HL-60/S4 (cell line): Measurements from ENCODE around the gene FHIT.

Source experiments
- in situ Hi-C: fragments of 300-500 bp; cut with MboI; formaldehyde crosslinking; loops from 2 replicates; pipeline ENCODE4 v1.14.3; 2022; ENCODE audit warnings: low sequenced_read_pairs

Gene FHIT

GRCh38 chr3:60779637-60780036, 471.6 kb downstream of the FHIT start:
- in situ Hi-C loops: no loop called here

- in situ Hi-C loops: no loop called here
Observed at GRCh38 chr3:60775985-60776384, 475.3 kb downstream of the FHIT start.

- in situ Hi-C loops: no loop called here
Observed at GRCh38 chr3:60774617-60775016, 476.6 kb downstream of the FHIT start.

DNA sequence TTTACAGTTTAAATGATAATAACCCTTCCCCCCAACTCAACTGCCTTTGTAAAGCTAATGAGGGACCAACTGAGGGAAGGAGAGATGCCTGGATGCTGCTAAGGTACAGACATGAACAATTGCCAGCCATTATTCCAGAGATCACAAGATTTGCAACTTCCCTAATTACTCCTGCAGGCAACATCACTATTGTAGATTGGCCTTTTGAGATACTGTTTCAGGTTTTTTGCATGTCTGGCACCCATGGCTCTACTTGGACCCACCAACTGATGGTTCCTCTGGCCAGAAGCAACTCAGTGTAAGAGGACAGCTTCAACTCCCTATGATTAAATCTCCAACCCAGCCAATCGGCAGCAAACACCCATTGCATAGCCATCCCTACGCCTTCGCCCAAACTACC, 478.7 kb downstream of the FHIT start:
- in situ Hi-C loops: no loop called here

DNA sequence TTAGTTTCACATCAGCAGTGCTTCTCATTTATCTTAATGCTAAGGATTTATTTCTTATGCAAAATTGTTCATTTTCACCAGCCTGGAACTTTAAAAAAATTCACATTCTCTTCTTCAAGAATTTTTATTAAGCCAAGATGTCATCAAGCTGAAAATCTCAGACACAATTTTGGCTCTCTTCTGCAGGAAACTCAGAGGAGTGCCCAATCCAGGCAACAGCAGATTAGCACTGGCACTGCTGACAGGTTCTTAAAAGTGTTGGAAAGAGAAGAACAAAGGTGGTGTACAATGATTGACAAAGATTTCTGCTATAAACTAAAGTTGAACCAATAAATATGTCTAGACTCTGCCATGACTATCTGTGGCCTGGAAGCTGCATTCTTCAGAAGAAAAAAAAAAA, 479.5 kb downstream of the FHIT start:
- in situ Hi-C loops: no loop called here

GRCh38 chr3:60770532-60770931, 480.7 kb downstream of the FHIT start:
- in situ Hi-C loops: no loop called here

DNA sequence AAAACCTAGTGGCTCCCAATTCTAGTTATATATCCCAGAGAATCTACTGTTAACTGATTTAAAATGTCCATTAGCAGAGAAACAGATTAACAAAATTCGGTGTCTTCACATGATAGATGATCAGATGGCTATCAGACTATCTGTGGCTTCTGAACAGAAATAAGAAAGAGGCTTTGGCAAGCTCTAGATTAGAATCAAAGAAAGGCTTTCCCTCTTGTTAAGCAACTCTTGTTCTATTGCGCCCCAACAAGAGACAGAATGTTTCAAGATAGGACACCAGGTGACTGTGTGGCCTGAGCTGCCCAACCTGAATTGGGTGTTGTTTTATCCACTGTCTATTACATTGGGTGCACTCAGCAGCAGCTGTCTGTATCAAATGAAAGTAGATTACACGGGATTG, 483.7 kb downstream of the FHIT start:
- in situ Hi-C loops: no loop called here

DNA sequence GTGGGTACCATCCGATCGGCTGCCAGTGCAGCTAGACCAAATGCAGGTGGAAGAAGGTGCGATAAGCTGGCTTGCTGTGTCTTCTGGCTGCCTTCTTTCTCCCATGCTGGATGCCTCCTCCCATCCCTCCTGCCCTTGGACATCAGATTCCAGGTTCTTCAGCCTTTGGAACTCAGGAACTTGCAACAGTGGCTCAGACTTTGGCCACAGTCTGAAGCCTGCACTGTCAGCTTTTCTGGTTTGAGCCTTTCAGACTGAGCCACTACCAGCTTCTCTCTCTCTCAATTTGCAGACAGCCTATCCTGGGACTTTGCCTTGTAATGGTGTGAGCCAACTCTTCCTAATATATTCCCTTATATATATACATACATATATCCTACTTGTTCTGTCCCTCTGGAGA, 485.5 kb downstream of the FHIT start:
- in situ Hi-C loops: no loop called here

DNA sequence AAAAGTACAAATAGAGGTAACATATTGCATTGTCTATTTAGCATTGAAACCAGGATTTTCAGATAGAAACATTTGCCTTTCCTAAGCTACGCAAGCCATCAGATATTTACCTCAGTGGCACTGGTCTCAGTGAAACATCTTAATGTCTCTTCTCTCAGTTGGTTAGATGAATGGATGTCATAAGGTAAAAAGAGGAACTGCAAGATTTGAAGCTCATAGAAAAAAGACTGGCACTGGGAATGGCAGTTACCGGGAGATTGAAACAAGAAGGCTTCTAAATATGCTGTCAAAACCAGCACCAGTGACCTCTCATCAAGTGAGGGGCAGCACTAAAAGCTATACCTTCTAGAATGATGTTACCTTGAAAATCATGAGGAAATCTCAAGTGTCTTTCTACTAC, 486.4 kb downstream of the FHIT start:
- in situ Hi-C loops: no loop called here

DNA sequence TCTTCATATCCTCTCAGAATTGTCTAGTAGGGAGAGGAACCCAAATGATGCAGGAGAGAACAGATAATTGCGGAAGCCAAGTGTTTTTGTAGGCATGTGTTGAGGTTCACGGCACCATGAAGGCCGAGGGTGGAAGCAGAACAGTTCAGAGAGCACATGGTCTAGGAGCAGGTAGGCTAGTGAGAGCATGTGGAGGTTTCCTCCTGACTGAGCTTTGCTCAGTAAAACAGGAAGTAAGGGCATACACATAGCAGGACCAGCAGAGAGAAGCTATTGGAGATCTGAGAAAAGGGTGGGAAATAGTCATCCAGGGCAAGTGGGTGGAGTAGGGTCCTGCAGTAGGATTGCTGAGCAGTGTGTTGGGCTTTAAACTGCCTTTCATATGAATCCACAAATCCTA, 491.1 kb downstream of the FHIT start:
- in situ Hi-C loops: no loop called here

DNA sequence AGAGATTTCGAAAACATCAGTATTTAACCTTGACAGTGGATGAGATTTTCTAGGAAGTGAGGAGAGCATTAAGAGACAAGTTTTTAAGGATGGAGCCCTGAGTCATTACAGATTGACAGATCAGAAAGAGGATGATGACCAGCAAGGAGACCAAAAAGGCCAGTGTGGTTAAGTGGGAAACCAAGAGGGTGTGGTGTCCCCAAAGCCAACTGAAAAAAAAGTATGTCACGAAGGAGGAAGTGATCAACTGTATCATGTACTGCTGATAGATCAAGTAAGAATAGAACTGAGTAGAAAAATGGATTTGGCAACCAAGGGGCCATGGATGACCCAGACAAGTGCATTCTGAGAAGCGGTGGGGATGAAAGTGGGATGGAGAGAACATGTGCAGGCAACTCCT, 491.8 kb downstream of the FHIT start:
- in situ Hi-C loops: no loop called here

DNA sequence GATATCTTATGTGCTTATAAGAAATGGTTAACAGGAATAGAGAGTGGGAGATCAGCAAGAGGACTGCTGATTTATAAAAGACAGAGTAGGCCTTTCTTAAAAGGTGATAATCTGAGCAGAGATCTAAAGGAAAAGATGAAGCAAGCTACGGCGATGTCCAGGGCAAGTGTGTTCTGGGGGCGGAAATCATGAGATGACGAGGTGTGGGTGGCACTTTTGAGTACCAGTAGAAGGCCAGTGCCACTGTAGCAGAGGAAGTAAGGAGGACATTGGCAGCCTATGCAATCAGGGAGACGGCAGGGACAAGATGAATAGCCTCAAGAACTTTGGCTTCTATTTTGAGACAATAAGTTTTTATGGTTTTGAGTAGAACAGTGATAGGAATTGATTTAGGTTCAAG, 492.4 kb downstream of the FHIT start:
- in situ Hi-C loops: no loop called here

- in situ Hi-C loops: no loop called here
Observed at GRCh38 chr3:60758171-60758570, 493.1 kb downstream of the FHIT start.

GRCh38 chr3:60757724-60758123, 493.5 kb downstream of the FHIT start:
- in situ Hi-C loops: no loop called here

GRCh38 chr3:60756241-60757030, 494.8 kb downstream of the FHIT start:
- in situ Hi-C loops: no loop called here

GRCh38 chr3:60755094-60755493, 496.2 kb downstream of the FHIT start:
- in situ Hi-C loops: no loop called here

DNA sequence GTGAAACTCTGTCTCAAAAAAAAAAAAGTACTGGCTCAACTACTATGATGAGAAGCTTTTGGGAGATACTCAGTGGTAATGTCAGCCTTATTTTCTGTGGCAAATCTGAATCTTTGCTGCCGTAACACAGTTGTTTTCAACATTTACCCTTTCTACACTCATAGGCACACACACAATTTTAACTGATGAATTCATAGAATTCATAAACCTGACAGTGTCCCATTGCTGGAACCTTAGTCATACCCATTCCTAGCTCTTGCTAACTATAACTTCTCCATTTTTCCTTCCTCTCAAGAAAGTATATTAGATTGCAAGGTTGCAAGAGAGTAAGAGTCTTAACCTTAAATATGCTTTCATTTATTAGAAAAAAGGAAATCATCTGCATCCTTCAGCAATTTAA, 496.6 kb downstream of the FHIT start:
- in situ Hi-C loops: no loop called here

GRCh38 chr3:60752809-60753208, 498.4 kb downstream of the FHIT start:
- in situ Hi-C loops: no loop called here

DNA sequence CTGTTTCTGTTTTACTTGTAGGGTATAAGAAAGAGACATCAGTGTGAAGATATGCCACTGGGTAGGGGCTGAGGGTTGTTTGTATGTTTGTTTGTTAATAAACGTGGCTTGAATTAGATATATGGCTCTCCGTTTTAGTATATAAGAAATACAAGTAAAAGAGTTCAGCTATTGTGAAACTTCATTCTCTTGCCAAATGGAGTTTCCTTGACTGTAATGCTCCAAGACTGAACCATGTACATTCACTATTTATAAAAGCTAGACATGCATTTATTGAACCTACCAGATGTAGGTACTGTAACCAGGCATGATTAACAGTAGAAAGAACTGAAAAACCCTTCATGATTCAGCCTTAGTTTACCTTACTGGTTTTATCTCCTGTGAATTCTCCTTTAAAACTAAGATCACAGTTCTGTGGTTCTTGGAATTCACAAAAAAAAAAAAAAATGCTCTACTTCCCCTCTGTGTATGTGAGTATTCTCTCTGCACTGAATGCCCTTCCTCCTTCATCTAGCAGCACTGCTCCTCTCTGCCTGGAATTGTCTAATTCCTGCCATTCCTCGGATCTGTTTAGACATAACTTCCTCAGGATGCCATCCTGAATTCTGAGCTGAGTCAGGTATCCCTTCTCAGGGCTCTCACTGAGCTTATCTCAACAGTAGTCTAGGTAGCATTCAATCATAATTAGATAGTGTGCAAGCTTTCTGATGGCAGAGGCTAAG, 504.4 kb downstream of the FHIT start:
- in situ Hi-C loops: no loop called here

GRCh38 chr3:60746043-60746638, 505.1 kb downstream of the FHIT start:
- in situ Hi-C loops: no loop called here

DNA sequence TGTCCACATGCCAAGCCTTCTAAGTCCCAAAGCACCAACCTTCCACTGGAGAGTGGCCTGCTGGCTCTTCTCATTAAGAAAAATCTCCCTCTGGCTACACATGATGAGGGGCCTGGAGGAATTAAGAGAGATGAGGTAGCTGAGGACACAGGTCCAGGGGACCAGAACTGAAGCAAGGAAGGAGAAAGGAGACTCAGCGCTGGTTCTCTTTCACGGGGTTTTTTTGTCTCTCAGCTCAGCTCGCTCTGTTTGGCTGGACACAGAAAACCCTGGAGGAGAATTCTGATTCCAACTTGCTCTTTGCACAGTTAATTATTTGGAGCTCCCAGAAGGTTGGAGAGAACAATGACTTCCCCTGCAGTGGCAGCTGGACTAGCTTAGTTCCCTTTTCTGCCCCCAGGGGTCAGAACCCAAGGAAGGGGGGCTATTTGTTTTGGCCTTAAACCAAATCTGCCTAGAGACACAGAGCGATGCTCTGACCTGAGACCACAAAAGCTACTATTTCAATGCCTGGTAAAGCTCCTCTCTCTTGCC, 507.6 kb downstream of the FHIT start:
- in situ Hi-C loops: no loop called here

DNA sequence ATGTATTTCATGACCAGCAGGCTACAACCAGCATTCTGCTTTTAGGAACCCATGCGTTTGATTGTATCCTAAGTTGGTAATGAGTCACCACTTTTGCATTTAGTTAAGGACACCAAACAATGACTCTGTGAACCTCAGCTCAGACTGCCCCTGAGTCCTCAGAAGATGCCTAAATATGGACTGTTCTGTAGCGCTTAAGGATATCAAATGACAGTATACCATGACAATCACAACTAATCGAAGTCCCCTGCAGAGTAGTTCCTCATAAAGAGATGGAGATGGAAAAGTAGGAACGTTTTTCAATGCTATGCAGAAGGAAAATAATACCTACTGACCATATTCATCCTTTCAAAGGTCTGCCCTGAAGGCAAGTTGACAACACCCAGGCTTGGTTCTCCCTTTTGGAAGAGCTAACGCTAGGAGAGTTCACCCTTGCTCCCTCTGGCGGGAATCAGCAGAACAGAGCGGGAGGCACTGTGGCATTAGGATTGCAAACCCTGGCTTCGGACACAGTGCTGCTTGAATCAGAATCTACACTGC, 508.6 kb downstream of the FHIT start:
- in situ Hi-C loops: no loop called here
